ENCODE measurements around the gene ABHD2. TPM values are rescaled to one million over a fixed set of nuclear protein-coding genes. Genes with fewer than 3 reads are reported as not detected.

Gene ABHD2
- total RNA-seq, 1 experiment from 2014 or later = 29.7 TPM

DNA sequence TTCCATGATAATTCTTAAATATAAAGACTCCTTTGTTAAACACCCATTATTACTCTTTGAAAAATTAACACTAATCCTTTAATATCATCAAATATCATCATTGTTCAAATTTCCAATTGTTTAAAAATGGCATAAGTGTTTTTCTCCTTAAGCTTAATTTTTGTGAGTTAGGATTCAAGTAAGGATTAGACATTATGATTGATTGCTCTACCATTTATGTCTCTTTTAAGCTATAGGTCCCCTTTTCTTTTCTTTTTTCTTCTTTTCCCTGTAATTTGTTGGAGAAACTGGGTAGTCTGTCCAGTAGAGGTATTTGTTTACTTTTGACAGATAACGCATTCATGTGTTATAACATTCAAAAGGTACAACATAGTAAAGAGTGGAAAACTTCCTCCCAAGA, 9.1 kb downstream of the ABHD2 start:
- no peak for DNase-seq (ENCODE audit: low spot score)
- no peaks in the 10 kb centered on the region for H3K27me3 Mint-ChIP-seq (ENCODE audit: low read depth)
- no peak for ATAC-seq
- H3K4me1 Mint-ChIP-seq = peaks cover 29% of the 10 kb centered on the region
- H3K36me3 Mint-ChIP-seq = no peaks in the 10 kb centered on the region
- CTCF ChIA-PET = interaction anchor here (0.6 to 4.0 kb wide), 9 partner anchors 9 to 218 kb away, joined by 3 to 23 read pairs (median 5); partner anchors contain the start of gene ABHD2
- no peak overlapping the region for H3K4me3 Mint-ChIP-seq
- no peaks in the 10 kb centered on the region for H3K9me3 Mint-ChIP-seq
- POLR2A ChIA-PET = interaction anchor here (0.6 to 3.6 kb wide), 2 partner anchors 9 to 18 kb away, joined by 3 to 15 read pairs; partner anchors contain the start of gene ABHD2
- no peak overlapping the region for H3K27ac Mint-ChIP-seq
- TF ChIP-seq FOXK1 (CRISPR knock-in tag; IDR thresholded peaks at IDR 0.05) (no peak), CBFB (CRISPR knock-in tag; IDR thresholded peaks at IDR 0.05; ENCODE audit: low read depth) (no peak), GABPB1 (CRISPR knock-in tag; IDR thresholded peaks at IDR 0.05) (no peak), CREM (CRISPR knock-in tag; IDR thresholded peaks at IDR 0.05) (no peak), ZNF317 (CRISPR knock-in tag; IDR thresholded peaks at IDR 0.05; ENCODE audit: borderline replicate concordance, low read depth) (no peak), ZBTB21 (CRISPR knock-in tag; IDR thresholded peaks at IDR 0.05; ENCODE audit: borderline replicate concordance) (no peak), NR1H2 (CRISPR knock-in tag; IDR thresholded peaks at IDR 0.05) (no peak), ZNF396 (CRISPR knock-in tag; IDR thresholded peaks at IDR 0.05; ENCODE audit: borderline replicate concordance) (no peak), TEAD4 (CRISPR knock-in tag; IDR thresholded peaks at IDR 0.05) (no peak), ZNF219 (CRISPR knock-in tag; IDR thresholded peaks at IDR 0.05; ENCODE audit: borderline replicate concordance) (no peak), ATF1 (CRISPR knock-in tag; IDR thresholded peaks at IDR 0.05) (no peak), MYBL2 (CRISPR knock-in tag; IDR thresholded peaks at IDR 0.05) (no peak)
- TF ChIP-seq, protein P1, sequence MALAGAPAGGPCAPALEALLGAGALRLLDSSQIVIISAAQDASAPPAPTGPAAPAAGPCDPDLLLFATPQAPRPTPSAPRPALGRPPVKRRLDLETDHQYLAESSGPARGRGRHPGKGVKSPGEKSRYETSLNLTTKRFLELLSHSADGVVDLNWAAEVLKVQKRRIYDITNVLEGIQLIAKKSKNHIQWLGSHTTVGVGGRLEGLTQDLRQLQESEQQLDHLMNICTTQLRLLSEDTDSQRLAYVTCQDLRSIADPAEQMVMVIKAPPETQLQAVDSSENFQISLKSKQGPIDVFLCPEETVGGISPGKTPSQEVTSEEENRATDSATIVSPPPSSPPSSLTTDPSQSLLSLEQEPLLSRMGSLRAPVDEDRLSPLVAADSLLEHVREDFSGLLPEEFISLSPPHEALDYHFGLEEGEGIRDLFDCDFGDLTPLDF (CRISPR knock-in tag; IDR thresholded peaks at IDR 0.05) = no peak
- TF ChIP-seq, protein P2, sequence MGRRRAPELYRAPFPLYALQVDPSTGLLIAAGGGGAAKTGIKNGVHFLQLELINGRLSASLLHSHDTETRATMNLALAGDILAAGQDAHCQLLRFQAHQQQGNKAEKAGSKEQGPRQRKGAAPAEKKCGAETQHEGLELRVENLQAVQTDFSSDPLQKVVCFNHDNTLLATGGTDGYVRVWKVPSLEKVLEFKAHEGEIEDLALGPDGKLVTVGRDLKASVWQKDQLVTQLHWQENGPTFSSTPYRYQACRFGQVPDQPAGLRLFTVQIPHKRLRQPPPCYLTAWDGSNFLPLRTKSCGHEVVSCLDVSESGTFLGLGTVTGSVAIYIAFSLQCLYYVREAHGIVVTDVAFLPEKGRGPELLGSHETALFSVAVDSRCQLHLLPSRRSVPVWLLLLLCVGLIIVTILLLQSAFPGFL (CRISPR knock-in tag; IDR thresholded peaks at IDR 0.05; ENCODE audit: borderline replicate concordance) = no peak
- TF ChIP-seq, protein P3, sequence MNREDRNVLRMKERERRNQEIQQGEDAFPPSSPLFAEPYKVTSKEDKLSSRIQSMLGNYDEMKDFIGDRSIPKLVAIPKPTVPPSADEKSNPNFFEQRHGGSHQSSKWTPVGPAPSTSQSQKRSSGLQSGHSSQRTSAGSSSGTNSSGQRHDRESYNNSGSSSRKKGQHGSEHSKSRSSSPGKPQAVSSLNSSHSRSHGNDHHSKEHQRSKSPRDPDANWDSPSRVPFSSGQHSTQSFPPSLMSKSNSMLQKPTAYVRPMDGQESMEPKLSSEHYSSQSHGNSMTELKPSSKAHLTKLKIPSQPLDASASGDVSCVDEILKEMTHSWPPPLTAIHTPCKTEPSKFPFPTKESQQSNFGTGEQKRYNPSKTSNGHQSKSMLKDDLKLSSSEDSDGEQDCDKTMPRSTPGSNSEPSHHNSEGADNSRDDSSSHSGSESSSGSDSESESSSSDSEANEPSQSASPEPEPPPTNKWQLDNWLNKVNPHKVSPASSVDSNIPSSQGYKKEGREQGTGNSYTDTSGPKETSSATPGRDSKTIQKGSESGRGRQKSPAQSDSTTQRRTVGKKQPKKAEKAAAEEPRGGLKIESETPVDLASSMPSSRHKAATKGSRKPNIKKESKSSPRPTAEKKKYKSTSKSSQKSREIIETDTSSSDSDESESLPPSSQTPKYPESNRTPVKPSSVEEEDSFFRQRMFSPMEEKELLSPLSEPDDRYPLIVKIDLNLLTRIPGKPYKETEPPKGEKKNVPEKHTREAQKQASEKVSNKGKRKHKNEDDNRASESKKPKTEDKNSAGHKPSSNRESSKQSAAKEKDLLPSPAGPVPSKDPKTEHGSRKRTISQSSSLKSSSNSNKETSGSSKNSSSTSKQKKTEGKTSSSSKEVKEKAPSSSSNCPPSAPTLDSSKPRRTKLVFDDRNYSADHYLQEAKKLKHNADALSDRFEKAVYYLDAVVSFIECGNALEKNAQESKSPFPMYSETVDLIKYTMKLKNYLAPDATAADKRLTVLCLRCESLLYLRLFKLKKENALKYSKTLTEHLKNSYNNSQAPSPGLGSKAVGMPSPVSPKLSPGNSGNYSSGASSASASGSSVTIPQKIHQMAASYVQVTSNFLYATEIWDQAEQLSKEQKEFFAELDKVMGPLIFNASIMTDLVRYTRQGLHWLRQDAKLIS (CRISPR knock-in tag; IDR thresholded peaks at IDR 0.05; ENCODE audit: borderline replicate concordance) = no peak
- TF ChIP-seq, protein P4, sequence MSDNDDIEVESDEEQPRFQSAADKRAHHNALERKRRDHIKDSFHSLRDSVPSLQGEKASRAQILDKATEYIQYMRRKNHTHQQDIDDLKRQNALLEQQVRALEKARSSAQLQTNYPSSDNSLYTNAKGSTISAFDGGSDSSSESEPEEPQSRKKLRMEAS (CRISPR knock-in tag; IDR thresholded peaks at IDR 0.05) = no peak
- TF ChIP-seq, protein P5, sequence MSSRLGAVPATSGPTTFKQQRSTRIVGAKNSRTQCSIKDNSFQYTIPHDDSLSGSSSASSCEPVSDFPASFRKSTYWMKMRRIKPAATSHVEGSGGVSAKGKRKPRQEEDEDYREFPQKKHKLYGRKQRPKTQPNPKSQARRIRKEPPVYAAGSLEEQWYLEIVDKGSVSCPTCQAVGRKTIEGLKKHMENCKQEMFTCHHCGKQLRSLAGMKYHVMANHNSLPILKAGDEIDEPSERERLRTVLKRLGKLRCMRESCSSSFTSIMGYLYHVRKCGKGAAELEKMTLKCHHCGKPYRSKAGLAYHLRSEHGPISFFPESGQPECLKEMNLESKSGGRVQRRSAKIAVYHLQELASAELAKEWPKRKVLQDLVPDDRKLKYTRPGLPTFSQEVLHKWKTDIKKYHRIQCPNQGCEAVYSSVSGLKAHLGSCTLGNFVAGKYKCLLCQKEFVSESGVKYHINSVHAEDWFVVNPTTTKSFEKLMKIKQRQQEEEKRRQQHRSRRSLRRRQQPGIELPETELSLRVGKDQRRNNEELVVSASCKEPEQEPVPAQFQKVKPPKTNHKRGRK (CRISPR knock-in tag; IDR thresholded peaks at IDR 0.05; ENCODE audit: borderline replicate concordance) = no peak
- TF ChIP-seq, protein P6, sequence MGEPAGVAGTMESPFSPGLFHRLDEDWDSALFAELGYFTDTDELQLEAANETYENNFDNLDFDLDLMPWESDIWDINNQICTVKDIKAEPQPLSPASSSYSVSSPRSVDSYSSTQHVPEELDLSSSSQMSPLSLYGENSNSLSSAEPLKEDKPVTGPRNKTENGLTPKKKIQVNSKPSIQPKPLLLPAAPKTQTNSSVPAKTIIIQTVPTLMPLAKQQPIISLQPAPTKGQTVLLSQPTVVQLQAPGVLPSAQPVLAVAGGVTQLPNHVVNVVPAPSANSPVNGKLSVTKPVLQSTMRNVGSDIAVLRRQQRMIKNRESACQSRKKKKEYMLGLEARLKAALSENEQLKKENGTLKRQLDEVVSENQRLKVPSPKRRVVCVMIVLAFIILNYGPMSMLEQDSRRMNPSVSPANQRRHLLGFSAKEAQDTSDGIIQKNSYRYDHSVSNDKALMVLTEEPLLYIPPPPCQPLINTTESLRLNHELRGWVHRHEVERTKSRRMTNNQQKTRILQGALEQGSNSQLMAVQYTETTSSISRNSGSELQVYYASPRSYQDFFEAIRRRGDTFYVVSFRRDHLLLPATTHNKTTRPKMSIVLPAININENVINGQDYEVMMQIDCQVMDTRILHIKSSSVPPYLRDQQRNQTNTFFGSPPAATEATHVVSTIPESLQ (CRISPR knock-in tag; IDR thresholded peaks at IDR 0.05) = no peak
